Femur (tissue), 1 donor: ENCODE measurements around the gene ZNF672.
"Not testable (repeated sequence)": the region's sequence is repeated elsewhere in the genome, so short reads cannot be mapped to it uniquely, and the experiment has no call there.

Experiments used
- DNase-seq: peaks from one replicate; pipeline ENCODE4 v3.0.0-alpha.2; 2017

The ZNF672 gene

DNA sequence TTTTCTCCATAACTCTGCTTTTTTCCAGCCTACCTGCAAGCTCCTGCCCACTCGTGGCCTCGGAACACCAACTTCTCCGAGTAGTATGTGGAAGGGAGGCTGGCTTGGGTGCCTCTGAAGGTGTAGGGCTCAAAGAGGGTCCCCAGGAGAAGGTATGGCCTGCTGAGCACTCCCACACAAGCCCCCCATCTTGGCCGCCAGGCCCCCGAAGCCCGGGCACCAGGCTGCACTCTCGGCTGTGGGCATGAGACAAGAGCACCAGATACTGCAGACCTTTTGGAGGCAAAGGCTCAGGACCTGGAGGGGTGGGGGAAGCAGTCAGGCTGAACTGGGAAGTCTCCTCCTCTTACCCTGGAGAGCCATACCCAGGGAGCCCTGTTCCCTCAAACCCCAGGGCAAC, 19.2 kb downstream of the ZNF672 start:
- DNase-seq = no peak

DNA sequence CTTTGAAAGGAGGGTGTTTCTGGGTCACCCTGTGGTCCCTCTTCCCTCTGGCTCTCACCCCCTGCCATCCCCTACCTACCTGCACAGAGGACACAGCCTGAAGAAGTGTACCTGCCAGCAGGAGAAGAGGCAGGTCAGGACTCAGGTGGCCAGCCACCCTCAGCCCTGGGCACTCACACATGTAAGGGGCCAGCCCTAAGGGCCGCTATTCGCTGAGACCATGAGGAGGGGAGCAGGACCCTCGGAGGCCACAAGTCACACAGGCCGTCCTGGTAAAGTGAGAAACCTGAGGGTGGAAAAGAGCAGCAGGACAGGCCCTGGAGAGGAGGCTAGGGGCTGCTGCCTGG, 19.7 kb downstream of the ZNF672 start:
- no peak for DNase-seq

GRCh38 chr1:248858096-248858890, 20.3 kb downstream of the ZNF672 start:
- DNase-seq = peak; percentile 81

DNA sequence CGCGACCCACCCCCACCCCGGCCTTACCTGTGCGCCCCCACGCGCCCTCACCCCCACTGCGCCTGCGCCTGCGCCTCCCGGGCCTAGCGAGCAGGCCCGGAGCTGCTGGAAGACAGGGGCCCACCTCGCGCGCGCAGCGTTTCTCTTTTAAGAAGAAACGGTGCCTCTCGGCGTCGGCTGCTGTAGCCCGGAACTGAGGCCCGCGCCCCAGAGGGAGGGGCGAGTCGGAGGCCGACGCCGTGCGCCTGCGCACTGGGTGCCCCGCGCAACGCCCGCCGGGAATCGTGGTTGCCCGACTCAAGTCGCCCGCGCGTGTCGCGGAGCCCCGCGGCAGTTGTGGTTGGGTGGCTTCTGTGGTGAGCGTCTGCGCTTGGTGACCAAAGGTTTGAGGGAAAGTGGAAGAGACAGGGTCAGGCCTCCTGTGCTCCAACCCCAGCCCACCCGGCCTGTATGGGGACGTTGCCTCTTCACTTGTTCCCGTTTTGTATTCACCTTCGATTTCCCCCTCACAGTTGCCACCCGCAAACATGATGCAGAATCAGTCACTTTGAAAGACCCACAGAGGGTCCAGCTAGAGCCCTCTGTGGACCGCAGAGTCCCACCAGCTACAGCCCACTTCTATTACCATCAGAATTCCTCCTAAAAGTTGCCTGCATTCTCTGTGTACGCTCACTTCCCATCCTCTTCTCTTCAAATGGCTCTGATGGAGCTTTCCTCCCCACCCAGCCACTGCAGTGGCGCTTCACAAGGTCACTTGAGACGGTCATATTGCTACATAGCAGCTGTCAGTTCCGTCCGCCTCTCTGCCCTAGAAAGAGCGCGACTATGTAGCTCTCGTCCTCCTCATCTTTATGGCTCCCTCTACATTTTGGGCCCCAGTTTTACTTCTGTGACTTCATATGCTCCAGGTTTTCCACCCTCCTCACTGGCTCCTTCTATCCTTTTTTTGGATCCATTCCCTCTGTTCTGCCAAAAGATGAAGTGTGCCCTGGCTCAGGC, 21.2 kb downstream of the ZNF672 start, which contains the start of gene ZNF692:
ZNF692 (minus strand) TSS at position 195 of the 999 bp plus-strand sequence. CDS start 776 bp downstream, outside the sequence.
- DNase-seq = peak; percentile 98

DNA sequence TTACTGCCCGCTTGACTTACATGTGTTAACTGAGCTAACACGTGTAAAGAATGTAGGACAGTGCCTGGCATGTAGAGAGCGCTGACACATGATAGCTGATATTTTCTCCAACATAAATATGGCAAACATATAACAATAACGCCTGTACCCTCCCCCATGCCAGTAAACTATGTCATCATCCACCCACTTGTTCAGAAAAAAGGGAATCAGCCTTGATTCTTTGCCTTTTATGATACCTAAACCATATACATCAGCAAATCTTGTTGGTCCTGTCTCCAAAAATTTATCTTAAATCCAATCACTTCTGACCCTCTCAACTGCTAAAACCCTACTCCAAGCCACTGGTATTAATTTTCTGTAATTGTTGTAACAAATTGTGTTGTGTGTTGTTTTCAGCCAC, 22.0 kb downstream of the ZNF672 start:
- DNase-seq = no peak

DNA sequence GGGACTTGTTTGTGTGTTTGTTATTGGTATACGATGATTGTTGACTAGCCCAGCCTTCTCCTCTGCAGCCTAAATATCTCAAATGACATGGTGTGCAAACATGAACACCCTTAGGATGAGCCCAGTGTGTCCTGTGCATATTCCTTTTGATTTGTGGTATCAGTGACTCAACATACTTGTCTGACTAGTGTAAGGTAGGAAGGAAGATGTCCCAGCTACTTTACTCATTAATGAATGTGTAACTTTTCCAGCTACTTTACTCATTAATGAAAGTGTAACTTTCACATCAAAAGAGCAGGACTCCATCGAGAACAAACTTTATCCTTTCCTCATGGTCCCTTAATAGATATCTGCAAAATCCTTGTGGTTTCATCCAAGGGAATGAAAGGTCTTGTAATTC, 23.6 kb downstream of the ZNF672 start:
- DNase-seq = no peak

DNA sequence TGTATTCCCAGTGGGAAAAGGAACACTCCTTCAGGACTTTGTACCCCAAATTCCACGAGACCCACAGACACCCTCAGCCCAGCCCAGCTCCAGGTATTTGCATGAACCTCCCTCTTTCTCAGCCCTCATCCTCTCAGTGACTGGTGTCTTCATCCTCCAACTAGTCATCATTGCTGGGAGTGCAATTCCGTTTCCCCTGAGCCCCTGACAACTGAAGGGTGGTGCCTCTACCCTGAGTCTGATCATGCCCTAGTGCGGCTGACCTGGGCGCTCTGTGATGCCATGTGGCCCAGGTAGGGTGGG, 24.6 kb downstream of the ZNF672 start:
- DNase-seq = no peak

GRCh38 chr1:248862998-248863881, 25.2 kb downstream of the ZNF672 start:
- DNase-seq = peak; percentile 91

DNA sequence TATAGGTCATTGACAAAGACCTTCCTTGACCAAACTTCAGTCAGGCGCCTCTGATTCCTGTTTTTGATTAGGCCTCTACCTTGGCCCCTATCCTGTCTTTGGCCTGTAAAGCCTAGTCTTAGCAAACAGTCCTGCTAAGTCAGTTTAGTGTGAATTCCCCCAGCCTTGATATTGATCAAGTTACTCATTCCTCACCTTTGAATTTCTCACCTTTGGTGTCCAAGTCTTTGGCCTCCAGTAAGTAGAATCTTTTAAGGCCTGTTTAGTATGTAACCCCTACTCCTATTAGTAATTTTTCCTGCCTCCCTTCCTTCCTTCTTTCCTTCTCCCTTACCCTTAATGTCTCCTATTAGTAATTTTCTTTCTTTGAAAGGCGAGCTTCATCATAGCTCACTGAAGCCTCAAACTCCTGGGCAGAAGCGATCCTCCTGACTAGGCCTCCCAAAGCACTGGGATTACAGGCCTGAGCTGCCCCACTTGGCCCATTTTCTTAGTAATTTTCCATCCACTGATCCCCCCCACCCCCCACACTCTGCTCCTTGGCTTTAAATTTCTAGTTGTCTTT, 33.9 kb downstream of the ZNF672 start:
- no peak for DNase-seq

GRCh38 chr1:248872752-248873408, 34.9 kb downstream of the ZNF672 start:
- DNase-seq = peak; percentile 82

DNA sequence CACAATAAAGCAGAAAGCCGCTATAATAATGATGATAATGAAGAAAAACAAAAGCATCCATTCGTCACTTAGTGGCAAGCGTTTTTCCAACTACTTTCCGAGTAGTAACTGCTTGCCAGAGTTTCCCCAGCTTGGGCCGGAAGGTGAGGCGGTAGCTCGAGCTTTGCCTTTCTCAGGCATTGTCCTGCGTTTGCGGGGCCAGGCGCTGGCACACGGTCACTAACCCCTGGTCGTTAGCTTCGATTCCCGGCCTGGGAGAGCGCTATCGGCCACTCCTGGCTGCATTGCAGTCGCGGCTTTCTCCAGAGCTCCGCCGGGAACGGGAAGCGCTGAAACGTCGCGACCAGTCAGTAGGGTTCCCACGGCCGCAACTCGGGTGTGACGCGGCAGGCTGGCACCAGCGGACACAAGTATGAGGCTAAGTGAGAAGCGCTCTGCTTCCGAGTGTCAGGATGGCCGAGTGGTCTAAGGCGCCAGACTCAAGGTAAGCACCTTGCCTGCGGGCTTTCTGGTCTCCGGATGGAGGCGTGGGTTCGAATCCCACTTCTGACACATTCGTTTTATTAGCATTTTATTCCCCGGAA, 35.5 kb downstream of the ZNF672 start:
- DNase-seq = peak; percentile 98

DNA sequence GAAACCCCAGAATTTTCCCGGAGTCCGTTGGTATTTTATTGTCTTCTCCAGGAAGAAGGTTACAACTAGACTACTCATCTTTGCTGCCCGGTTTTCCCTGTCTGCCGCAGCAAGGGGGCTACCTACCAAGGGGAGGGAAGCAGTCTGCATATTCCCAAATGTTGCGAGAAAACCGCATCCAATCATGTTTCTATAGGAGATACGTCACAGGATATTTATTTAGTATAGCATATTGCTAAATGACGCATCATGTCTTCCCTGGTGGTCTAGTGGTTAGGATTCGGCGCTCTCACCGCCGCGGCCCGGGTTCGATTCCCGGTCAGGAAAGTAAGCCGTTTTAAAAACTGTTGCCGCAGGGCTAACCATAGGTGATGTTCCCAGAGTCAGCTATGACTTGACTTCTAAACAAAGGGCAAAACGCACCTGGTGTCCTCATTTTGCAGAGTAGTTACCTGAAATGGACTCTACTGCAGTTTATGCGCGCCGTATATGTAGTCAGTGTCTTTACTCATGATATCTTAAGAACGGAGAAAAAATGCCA, 36.0 kb downstream of the ZNF672 start:
- peak; percentile 93 for DNase-seq

GRCh38 chr1:248881261-248881660, 43.2 kb downstream of the ZNF672 start:
- DNase-seq = no peak

DNA sequence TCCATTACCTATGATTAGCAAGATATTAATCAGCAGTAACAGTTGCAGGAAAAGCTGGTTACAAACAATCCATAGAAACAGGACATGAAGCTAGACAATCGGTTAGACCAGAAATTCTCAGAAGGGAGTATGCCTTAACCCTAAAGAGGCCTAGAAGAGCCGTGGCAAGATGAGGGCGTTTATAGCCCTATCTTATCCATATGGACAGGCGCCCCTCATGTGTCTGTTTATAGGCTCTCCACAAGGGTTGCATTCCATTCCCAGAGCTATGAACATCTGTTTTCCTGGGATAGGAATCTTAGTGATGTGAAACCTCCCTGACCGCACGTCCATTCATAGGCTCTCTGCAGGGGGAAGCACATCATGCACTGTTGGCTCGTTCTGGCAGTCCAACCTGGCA, 44.4 kb downstream of the ZNF672 start:
- not testable (repeated sequence) for DNase-seq

- no peak for DNase-seq
Observed at GRCh38 chr1:248884632-248885295, 46.7 kb downstream of the ZNF672 start.

DNA sequence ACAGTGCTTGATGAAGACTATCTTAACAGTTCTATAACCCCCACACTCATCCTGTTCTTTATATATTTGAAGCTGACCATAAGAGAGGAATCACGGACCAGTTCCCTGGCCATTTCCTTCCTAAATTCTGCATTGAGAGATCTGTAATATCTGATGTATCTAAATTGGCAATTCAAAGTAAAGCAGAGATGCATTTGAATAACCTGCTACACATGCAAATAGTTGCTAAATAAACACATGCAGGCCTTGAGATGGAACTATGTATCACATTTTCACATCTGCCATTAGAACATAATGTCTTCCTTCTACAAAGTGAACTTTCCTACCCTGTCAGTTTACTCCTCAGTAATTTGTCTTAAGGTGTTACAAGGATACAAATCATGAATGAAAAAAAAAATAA, 47.6 kb downstream of the ZNF672 start:
- no peak for DNase-seq

GRCh38 chr1:248886237-248886895, 48.3 kb downstream of the ZNF672 start:
- peak; percentile 61 for DNase-seq

DNA sequence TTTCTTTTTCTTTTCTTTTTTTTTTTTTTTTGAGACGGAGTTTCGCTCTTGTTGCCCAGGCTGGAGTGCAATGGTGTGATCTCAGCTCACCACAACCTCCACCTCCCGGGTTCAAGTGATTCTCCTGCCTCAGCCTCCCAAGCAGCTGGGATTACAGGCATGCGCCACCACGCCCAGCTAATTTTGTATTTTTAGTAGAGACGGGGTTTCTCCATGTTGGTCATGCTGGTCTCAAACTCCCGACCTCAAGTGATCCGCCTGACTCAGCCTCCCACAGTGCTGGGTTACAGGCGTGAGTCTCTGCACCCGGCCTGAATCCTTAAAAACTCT, 51.9 kb downstream of the ZNF672 start:
- DNase-seq = not testable (repeated sequence)

GRCh38 chr1:248890549-248891498, 52.8 kb downstream of the ZNF672 start:
- DNase-seq = no peak
